ENCODE measurements around the gene PPP1R12B.
"Not testable (repeated sequence)": the region's sequence is repeated elsewhere in the genome, so short reads cannot be mapped to it uniquely, and the experiment has no call there.

PPP1R12B gene

GRCh38 chr1:202438393-202439174, 90.1 kb downstream of the PPP1R12B start:
- no peak for DNase-seq (ENCODE audit: low read depth in 2 of 2, low spot score in 1 of 2)

- DNase-seq (ENCODE audit: low read depth in 2 of 2, low spot score in 1 of 2), result no peak
Measured at GRCh38 chr1:202439308-202439707, 90.8 kb downstream of the PPP1R12B start.

- DNase-seq (ENCODE audit: low read depth in 2 of 2, low spot score in 1 of 2), result not testable (repeated sequence)
Measured at GRCh38 chr1:202448140-202448539, 99.6 kb downstream of the PPP1R12B start.

- not testable (repeated sequence) for DNase-seq (ENCODE audit: low read depth in 2 of 2, low spot score in 1 of 2)
Measured at GRCh38 chr1:202451641-202452040, 103.1 kb downstream of the PPP1R12B start.

DNA sequence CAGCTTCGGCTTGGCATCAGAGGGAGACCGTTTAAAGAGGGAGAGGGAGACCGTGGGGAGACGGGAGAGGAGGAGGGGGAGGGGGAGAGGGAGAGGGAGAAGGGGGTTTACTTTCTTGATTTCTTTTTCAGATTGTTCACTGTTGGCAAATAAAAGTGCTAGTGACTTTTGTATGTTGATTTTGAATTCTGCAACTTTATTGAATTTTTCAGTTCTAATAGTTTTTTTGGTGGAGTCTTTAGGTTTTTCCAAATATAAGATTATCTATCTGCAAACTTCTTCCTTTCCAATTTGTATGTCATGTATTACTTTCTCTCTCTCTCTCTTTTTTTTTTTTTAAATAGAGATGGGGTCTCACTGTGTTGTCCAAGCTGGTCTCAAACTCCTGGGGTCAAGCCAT, 104.0 kb downstream of the PPP1R12B start:
- DNase-seq (ENCODE audit: low read depth in 2 of 2, low spot score in 1 of 2), result no peak

GRCh38 chr1:202456372-202457169, 108.1 kb downstream of the PPP1R12B start:
- DNase-seq (ENCODE audit: low read depth in 2 of 2, low spot score in 1 of 2), result not testable (repeated sequence)

DNA sequence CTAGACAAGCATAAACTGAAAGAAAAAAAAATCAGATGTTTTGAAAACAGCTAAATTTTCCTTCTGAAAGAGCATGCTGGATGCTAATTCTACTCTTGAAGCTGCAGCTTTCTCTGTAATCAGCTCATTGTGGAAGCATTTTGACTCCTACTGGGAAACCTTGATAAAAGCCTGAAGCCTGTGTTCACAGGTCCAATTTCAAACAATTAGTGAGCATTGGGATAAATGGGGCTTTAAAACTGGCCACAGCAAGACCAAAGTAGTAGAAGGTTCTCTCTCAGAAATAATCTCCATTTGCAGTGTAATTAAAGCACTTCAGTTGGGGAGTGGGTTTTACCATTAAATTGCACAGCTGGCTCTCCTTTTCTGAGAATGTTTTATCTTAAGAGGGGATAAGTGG, 110.2 kb downstream of the PPP1R12B start:
- DNase-seq (ENCODE audit: low read depth in 2 of 2, low spot score in 1 of 2), result not testable (repeated sequence)

GRCh38 chr1:202459470-202460142, 111.1 kb downstream of the PPP1R12B start:
- not testable (repeated sequence) for DNase-seq (ENCODE audit: low read depth in 2 of 2, low spot score in 1 of 2)

DNA sequence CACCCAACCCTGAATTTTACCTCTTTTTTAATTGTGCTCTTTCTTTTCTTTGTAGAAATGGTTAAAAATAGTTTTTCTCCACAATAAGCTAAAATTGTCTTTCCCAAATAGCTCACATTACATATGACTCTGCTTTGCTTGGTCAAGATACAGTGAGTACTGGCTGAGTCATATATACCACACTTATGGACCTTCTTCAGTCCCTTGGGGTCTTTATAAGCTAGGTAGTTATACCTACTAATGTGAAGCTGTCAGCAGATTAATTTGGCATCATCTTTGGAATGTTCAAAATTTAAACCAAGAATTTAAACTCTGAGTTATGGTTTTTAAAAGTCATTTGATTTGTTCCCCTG, 111.6 kb downstream of the PPP1R12B start:
- DNase-seq (ENCODE audit: low read depth in 2 of 2, low spot score in 1 of 2), result not testable (repeated sequence)

DNA sequence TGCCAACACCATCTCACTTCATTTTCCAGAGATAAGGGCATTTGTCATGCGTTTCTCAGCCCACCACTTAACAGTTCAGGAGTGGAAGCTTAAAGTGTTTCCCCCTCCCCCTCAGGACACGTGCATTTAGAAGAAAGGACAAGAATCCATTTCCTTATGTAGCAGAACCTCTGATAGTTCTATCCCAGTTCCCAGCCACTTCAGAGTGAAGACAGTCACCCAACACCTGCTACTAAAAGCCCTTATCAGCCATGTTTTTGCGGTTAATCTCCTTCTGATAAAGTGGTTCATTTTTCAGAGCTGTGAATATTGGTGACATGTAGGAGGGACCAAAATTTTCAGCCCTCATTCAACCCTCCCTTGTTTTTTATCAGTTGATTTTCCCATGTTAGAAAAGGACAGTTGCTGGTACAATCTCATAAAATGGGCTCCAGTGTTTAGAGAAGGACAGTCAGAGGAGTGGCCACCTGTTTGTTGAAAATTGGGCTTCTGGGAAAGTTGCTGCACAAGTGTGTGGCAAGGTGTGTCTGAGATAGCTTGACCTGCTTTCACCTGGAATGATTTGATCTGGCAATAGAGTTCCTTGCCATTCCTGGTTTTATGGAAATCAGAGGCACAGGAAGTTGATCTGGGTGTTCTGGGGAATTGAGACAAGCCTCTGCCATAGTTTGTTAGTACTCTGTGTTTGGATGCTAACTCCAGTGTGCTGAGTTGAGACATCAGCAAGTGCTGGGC, 114.0 kb downstream of the PPP1R12B start:
- no peak for DNase-seq (ENCODE audit: low read depth in 2 of 2, low spot score in 1 of 2)

DNA sequence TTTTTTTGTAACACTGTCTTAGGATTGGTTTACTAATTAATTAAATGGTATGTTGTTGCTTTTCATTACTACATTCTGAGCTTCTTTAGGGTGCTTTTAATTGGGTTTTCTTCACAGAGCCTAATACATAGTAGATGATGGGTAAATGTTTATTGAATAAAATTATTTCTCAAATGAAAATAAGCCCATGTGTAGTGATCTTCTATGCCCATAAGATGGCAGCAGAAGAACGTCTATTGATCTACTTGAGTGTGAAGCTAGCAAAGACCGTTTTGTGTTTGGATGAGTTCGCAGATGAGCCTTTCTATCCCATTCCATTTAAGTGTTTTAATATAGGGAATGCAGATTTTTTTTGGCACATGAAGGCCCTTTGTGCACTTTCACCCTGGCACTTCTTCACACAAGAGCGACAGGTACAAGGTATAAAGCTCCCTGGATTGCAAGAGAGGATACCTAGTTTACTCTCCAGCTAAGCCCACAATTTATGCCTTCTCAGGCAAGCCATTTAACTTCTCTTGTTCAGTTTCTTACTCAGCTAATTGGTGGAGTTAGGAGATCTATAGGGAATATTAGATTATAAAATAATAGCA, 115.7 kb downstream of the PPP1R12B start:
- not testable (repeated sequence) for DNase-seq (ENCODE audit: low read depth in 2 of 2, low spot score in 1 of 2)

DNA sequence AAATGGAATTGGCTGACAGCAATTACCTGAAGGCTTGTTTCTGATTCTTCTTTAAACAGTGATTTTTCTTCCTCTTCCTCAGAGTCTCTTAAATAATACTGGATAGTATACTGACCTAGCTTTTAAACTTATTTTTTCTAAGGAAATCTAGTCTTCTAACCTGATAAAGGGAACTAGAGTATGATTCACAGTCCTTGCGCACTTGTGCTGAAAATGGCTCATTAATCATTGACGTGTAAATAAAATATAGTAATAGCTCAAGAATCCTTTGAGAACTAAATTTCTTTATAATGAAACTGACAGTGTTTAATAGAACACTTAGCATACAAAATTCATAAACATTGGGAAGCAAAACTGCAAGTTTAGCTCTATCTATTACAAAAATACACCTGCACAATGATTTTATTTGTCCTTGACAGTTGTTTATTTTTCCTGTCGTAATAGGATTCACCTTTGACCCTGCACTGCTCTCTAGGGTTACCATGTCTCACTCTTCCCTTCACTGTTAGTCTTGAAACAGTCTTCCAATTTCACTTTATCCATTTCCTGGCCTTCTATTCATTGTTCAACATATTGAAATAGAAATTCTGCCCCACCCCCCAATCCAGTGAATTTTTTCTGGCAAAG, 117.3 kb downstream of the PPP1R12B start:
- not testable (repeated sequence) for DNase-seq (ENCODE audit: low read depth in 2 of 2, low spot score in 1 of 2)

DNA sequence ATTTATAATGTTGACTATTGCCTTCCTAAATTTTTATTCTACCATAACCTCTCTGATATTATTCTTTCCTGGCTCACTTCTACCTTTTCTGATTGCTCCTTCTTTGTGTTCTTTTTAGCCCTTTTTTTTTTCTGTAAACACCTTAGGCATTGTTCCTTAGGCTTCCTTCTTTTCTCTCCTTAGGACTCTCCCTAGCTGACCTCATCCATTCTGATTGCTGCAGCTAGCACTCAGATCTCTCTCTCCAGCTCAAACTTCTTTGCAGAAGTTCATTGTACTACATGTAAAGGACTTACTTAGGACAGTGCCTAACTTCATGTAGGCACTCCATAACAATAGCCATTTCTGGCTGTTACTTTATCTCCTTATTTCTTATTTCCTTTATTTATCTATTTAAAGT, 117.8 kb downstream of the PPP1R12B start:
- not testable (repeated sequence) for DNase-seq (ENCODE audit: low read depth in 2 of 2, low spot score in 1 of 2)

- DNase-seq (ENCODE audit: low read depth in 2 of 2, low spot score in 1 of 2), result not testable (repeated sequence)
Measured at GRCh38 chr1:202467381-202467780, 118.9 kb downstream of the PPP1R12B start.

GRCh38 chr1:202468695-202469094, 120.2 kb downstream of the PPP1R12B start:
- DNase-seq (ENCODE audit: low read depth in 2 of 2, low spot score in 1 of 2), result not testable (repeated sequence)

DNA sequence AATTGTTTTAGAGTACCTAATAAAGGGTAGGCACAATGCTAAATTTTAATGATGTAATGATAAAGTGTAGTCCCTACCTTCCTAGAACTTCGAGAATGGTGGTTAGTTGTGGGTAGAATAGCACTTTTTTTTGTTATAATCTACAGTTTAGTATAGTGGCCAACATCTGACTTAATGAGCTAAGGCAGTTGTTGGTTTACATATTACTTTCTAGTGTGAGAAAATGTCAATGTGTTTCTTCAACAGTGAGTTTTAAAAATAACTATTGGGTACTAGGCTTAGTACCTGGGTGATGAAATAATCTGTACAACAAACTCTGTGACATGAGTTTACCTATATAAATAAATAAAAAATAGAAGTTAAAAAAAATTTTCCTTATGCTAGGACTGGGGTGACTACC, 120.6 kb downstream of the PPP1R12B start:
- not testable (repeated sequence) for DNase-seq (ENCODE audit: low read depth in 2 of 2, low spot score in 1 of 2)

GRCh38 chr1:202471246-202471645, 122.7 kb downstream of the PPP1R12B start:
- no peak for DNase-seq (ENCODE audit: low read depth in 2 of 2, low spot score in 1 of 2)

DNA sequence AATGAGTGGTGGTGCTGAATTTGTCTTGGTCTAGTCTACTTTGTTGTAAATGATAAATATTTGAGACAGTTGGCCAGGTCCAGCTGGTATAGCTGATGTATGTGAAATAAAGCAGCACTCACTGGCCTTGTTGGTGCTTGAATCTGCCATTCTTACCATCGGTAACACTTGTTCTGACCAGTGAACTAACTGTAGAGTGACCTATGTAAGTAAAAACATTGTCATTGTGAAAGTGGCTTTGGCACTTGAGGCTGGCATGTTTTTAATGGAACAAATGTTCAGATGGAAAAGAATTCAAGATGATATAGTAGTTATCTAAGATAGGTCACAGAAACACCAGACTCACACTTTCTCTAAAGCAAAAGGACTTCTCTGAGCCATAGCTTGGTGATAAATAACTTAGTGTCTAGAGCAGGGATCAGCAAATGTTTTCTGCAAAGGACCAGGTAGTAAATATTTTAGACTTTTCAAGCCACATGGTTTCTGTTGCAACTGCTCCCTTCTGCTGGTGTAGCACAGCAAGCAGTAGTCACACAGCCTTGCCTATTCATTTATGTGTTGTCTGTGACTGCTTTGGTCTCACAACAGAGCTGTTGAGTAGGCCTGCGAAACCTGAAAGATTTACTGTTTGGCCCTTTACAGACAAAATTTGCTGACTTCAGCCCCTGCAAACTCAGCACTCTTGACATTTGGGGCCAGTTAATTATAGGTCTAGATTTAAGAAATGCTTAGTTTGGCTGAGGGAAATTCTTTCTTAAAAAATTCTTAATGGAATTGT, 124.0 kb downstream of the PPP1R12B start:
- not testable (repeated sequence) for DNase-seq (ENCODE audit: low read depth in 2 of 2, low spot score in 1 of 2)

- DNase-seq (ENCODE audit: low read depth in 2 of 2, low spot score in 1 of 2), result not testable (repeated sequence)
Measured at GRCh38 chr1:202473266-202474045, 125.0 kb downstream of the PPP1R12B start.

All from stimulated activated CD8-positive, alpha-beta memory T cell treated with anti-CD3 and anti-CD28 coated beads, Interleukin-4, amount 100 ng/mL, for 1 hour (primary cell).